HG02678 (cell line): ENCODE data around the gene RALGPS2.
A peak's percentile ranks its signal among the peaks of the same experiment; 100 is the strongest.

ENCODE experiments used
- ATAC-seq: cut with Tn5 transposase; IDR thresholded peaks from one replicate; pipeline ENCODE4 v1.9.1; 2021; ENCODE audit warnings: mild to moderate bottlenecking, moderate library complexity; ENCODE audit not compliant: unreplicated experiment

RALGPS2 gene

GRCh38 chr1:178724728-178725465, at the start of gene RALGPS2:
Gene RALGPS2 (plus strand): TSS chr1:178725244. CDS start chr1:178776765, 51,521 bp downstream.
- peak; percentile 66 for ATAC-seq

DNA sequence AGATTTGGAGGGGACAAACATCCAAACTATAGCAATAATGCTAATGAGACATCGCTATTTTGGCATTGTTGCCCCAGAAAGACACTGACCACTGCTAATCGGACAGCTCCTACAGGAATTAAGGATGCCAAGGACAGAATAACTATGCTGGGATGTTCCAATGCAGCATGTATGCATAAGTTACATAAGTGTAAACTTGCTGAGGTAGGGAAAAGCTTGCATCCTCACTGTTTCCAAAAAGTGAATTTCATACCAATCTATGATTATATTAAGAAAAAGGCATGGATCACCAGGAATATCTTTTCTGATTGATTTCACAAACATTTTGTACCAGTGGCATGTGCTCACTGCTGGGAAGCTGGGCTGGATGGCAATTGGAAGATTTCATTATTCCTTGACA, 45.8 kb upstream of the RALGPS2 start:
- no peak for ATAC-seq

GRCh38 chr1:178682429-178682828, 42.6 kb upstream of the RALGPS2 start:
- no peak for ATAC-seq

GRCh38 chr1:178682886-178683285, 42.2 kb upstream of the RALGPS2 start:
- ATAC-seq, result no peak

DNA sequence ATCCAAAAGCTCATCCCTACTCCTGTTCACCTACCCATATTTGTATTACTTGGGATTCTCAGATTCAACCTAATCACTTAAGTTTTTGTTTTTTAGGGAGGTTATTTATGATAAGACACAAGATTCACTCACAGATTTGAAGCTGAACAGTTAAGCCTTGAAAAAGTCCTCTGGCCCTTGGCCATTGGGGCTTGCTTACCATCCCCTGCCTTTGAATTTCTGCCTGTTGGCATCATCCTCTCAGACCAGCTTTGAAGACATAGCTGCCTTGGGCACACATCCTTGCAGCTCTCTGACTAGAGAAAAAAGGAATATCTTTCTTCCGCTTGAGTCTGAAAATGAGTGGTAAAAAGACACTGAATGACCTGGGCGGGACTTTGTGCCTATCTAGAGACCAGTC, 41.8 kb upstream of the RALGPS2 start:
- no peak for ATAC-seq

GRCh38 chr1:178684111-178684510, 40.9 kb upstream of the RALGPS2 start:
- no peak for ATAC-seq

- ATAC-seq, result peak; percentile 84
Measured at GRCh38 chr1:178684542-178685000, 40.5 kb upstream of the RALGPS2 start.

DNA sequence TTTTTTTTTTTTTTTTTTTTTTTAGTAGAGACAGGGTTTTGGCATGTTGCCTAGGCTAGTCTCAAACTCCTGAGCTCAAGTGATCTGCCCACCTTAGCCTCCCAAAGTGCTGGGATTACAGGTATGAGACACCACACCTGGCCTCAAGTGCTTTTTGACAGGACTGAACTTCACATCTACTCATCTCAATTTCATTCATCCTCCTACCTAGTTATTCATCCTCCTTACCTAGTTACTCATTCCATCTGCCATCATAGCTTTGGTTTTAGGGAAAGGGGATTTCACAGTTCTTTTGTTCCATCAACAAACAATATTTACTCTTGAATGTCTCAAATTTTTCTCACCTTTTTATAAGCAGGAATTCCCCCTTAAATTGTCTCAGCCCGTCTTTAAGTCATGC, 38.6 kb upstream of the RALGPS2 start:
- no peak for ATAC-seq

GRCh38 chr1:178688244-178688643, 36.8 kb upstream of the RALGPS2 start:
- no peak for ATAC-seq

- no peak for ATAC-seq
Measured at GRCh38 chr1:178689769-178690168, 35.3 kb upstream of the RALGPS2 start.

DNA sequence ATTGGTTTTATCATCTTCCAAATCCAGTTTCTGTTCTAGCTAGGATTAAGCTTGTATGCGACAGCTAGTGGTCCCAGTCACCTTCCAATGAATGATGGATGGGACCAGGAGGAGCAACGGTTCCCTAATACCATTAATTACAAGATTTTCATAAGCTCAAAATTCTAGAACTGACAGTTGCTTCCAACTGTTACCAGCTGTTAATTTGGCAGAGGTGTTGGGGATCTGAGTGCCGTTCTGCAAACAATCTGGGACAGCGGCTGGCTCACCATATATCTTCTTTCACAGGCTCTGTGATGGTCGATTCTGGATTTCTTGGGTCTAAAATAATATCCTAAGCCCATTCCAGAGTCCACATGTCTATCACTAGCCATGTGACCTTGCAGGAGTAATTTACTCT, 34.5 kb upstream of the RALGPS2 start:
- ATAC-seq, result no peak

DNA sequence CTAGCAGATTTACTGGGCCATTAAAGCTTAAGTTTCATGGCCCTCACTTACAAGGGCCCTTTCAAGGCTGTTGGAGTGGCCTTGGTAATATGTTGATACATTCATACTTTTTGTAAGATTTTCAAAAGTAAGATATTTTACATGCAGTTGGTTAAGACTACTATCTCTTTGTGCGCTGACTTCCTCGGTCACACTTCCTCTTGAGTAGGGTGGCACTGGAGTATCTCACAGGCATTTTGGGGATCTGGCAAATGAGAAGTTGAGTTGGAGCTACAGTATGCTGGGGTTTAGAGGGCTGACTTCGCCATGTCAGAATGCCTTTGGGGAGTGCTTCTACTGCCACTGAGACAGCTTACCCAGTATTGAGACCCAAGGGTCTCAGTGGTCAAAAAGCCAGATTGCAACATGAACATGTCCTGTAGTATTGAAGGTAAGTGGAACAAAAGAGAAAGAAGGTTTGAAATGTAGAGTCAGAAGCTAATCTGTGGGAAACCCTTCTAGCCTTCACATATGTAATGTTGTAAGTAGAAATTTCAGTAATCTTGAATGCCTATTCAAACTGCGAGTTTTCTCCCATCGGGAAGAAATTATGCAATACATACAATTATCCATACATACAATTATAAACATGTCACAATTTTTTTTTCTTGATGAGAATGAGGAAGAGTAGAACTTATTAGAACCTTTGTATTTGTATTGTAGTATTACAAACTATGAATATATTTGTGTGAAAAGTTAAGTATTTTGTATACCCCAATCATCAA, 32.3 kb upstream of the RALGPS2 start:
- ATAC-seq, result no peak

- ATAC-seq, result no peak
Measured at GRCh38 chr1:178693366-178693765, 31.7 kb upstream of the RALGPS2 start.

DNA sequence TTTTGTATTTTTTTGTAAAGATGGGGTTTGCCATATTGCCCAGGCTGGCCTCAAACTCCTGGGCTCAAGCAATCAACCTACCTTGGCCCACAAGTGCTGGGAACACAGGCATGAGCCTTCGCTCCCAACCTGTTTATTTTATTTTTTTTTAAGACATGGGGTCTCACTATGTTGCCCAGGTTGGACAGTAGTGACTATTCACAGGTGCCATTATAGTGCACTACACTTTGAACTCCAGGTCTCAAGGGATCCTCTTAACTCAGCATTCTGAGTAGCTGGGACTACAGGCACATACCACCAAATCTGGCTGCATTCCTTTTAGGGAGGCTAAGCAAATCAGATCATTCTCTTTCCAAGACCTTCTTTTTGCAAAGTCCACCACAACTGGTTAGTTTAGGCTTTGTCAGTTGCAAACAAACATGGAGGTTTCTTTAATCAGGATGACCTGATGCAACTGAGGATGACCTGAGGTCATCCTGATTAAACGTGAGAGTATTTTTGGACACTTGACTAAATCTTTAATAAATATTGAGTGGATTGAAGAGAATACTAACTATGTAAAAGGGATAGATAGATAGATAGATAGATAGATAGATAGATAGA, 30.0 kb upstream of the RALGPS2 start:
- no peak for ATAC-seq

GRCh38 chr1:178702146-178702545, 22.9 kb upstream of the RALGPS2 start:
- no peak for ATAC-seq

- no peak for ATAC-seq
Measured at GRCh38 chr1:178704833-178705232, 20.2 kb upstream of the RALGPS2 start.

- no peak for ATAC-seq
Measured at GRCh38 chr1:178706432-178706831, 18.6 kb upstream of the RALGPS2 start.

- no peak for ATAC-seq
Measured at GRCh38 chr1:178713259-178713658, 11.8 kb upstream of the RALGPS2 start.

GRCh38 chr1:178714453-178714852, 10.6 kb upstream of the RALGPS2 start:
- ATAC-seq, result no peak

DNA sequence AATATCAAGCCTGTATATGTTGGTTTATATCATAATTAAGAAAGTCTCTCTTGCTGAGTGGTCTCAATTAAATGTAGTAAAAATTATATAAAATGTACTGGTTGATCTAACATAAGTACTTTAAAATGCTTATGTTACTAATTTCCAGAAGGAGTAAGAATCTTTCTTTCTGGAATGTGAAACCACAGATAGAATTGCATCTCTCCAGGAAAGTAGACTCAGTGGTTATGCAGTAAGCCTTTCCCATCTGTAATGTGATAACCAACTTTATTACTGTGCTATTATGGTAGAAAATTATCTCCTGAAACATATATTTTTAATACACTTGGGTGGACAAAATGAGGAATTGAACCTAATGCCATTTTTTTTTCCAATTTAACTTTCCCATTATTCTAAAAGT, 8.9 kb upstream of the RALGPS2 start:
- no peak for ATAC-seq

DNA sequence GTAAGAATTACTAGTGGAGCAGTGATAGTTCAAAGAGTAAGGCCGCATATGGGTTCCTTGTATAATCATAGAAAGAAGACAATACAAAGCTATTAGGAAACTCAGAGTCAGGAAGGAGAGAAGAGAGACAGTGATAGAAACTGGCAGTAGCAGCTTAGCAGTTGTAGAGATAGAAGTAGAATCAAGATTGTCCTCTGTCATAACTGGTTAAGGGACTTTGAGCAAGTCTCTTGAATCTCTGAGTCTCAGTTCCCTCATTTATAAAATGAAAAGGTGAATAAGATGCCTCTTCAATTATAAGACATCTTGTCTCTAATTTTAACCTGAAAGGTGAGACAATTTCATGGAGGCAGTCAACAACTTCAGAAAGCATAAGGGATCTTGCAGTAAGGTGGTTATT, 6.5 kb upstream of the RALGPS2 start:
- ATAC-seq, result no peak

- no peak for ATAC-seq
Measured at GRCh38 chr1:178723546-178723945, 1.5 kb upstream of the RALGPS2 start.
